Chondrocyte (in vitro differentiated cells): ENCODE measurements around the gene MCM5. TPM values are rescaled to one million over a fixed set of nuclear protein-coding genes. Genes with fewer than 3 reads are reported as not detected.

Source experiments
- DNase-seq: peaks from one replicate; pipeline ENCODE4 v3.0.0; 2021; ENCODE audit warnings: mixed read lengths, low spot score
- H3K27ac Mint-ChIP-seq: one replicate; pipeline ENCODE4 v1.8.0; 2021; ENCODE audit warnings: mild to moderate bottlenecking, moderate library complexity, mixed read lengths; ENCODE audit not compliant: unreplicated experiment
- H3K27me3 Mint-ChIP-seq: 2 replicates; pipeline ENCODE4 v1.8.0; 2021; ENCODE audit warnings: low read depth, mixed read lengths
- H3K36me3 Mint-ChIP-seq: 2 replicates; pipeline ENCODE4 v1.8.0; 2021; ENCODE audit warnings: low read depth, mixed read lengths
- H3K4me1 Mint-ChIP-seq: 2 replicates; pipeline ENCODE4 v1.8.0; 2021; ENCODE audit warnings: low read depth, mild to moderate bottlenecking, mixed read lengths
- H3K4me3 Mint-ChIP-seq: one replicate; pipeline ENCODE4 v1.8.0; 2021; ENCODE audit warnings: mild to moderate bottlenecking, moderate library complexity, mixed read lengths; ENCODE audit not compliant: unreplicated experiment
- H3K9me3 Mint-ChIP-seq: 2 replicates; pipeline ENCODE4 v1.8.0; 2021; ENCODE audit warnings: low read depth, mixed read lengths
- total RNA-seq: library from RNA; stranded (reverse); gene quantifications from 3 replicates; pipeline ENCODE4 v1.2.1, GENCODE V29; 2021
- TF ChIP-seq, protein P1 (sequence below): fragments of 200-600 bp; sonication (generic); IDR thresholded peaks from 2 replicates; pipeline ENCODE4 v1.5.0; 2021; ENCODE audit warnings: antibody characterized with exemption, mild to moderate bottlenecking, moderate library complexity

The MCM5 gene
- total RNA-seq, 1 donor from 2014 or later: 14.4 TPM

DNA sequence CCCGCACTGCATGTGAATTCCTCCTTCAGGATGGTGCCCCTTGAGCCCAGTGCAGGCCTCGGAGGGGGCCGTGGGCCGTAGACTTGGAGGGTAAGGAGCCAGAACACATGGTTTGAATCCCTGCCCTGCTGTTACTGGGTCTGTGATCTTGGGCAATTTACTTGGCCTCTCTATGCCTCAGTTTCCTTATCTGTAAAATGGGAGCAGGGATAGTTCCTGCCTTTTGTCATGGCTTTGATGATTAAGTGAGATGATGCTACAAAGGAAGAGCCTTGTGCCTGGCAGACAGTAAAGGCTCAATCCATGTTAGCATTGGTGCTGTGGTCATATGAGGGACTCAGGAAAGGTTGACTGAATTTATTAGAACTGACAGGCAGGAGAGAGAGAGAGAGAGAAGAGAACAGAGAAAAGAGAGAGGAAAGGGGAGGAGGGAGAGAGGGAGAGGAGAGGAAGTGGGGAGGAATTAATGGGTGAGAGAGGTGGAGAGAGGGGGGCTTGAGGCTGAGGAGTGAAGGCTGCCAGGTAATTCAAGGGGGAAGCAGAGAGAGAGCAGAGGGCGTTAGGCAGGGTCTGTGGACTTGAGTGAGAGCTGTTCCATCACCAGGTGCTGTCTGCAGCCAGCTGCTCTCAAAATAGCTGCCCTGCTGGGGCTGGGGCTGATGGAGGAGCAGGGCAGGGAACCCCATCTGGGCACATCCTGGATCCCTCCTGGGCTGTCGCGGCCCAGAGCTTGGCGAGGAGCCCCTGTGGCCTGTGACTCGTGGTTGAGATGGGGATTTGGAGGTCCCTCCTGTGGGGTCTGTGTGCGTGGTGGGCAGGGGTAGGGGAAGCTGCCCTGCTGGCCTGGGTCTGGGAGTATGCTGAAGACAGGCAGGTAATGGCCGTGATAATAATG is 44.1 kb downstream of the MCM5 start:
- no peak for DNase-seq
- Mint-ChIP-seq H3K27ac (no peak overlapping the region), H3K36me3 (no peaks in the 10 kb centered on the region), H3K4me3 (no peak overlapping the region), H3K27me3 (no peaks in the 10 kb centered on the region), H3K4me1 (peaks cover 26% of the 10 kb centered on the region), H3K9me3 (no peaks in the 10 kb centered on the region)
- TF ChIP-seq, protein P1, sequence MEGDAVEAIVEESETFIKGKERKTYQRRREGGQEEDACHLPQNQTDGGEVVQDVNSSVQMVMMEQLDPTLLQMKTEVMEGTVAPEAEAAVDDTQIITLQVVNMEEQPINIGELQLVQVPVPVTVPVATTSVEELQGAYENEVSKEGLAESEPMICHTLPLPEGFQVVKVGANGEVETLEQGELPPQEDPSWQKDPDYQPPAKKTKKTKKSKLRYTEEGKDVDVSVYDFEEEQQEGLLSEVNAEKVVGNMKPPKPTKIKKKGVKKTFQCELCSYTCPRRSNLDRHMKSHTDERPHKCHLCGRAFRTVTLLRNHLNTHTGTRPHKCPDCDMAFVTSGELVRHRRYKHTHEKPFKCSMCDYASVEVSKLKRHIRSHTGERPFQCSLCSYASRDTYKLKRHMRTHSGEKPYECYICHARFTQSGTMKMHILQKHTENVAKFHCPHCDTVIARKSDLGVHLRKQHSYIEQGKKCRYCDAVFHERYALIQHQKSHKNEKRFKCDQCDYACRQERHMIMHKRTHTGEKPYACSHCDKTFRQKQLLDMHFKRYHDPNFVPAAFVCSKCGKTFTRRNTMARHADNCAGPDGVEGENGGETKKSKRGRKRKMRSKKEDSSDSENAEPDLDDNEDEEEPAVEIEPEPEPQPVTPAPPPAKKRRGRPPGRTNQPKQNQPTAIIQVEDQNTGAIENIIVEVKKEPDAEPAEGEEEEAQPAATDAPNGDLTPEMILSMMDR: no peak

DNA sequence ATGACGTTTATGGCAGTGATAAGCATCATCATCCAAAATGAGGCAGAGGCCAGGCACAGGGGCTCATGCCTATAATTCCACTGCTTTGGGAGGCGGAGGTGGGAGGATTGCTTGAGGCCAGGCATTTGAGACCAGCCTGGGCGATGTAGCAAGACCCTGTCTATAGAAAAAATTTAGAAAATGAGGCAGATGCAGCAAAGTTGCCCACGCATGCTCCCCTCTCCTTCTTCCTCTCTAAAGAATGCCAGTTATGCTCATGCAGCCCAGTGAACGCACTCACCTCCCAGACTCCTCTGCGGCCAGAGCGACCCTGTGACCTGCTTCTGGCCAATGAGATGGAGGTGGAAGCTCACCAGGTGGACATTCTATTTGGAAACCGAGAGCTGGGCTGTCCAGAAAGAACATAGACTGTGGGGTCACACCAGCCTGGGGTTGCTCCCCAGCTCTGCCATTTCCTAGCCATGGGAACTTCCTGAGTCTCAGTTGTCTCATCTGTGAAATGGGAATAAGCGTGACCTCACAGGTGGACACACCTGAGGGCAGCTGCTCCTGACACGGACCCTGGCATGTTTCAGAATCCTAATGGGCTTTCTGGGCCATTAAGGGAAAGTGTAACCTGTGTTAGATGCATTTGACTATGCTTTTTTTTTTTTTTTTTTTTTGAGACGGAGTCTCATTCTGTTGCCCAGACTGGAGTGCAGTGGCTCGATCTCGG is 44.9 kb downstream of the MCM5 start:
- TF ChIP-seq, protein P1: no peak
- H3K27ac Mint-ChIP-seq: no peak overlapping the region
- H3K4me1 Mint-ChIP-seq: peaks cover 26% of the 10 kb centered on the region
- no peak for DNase-seq
- no peaks in the 10 kb centered on the region for H3K9me3 Mint-ChIP-seq
- no peaks in the 10 kb centered on the region for H3K36me3 Mint-ChIP-seq
- H3K27me3 Mint-ChIP-seq: no peaks in the 10 kb centered on the region
- H3K4me3 Mint-ChIP-seq: no peak overlapping the region

DNA sequence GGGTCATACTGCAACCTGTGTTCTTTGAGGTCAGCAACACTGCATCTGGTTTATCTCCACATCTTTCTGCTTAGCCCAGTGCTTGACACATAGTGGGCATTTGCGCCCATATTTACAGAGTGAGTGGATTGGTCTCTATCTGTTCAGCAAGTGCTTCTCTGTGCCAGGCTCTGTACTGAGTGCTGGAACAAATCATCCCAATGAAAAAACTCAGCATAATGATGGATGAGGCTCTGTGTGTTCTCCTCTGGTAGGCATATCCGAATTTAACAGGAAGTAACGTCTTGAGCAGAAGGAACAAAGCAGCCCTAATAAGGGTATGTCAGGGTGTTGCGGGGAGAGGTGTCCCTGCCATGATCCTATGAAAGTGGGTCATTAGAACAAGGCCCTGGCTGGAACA is 46.0 kb downstream of the MCM5 start:
- TF ChIP-seq, protein P1: no peak
- H3K4me3 Mint-ChIP-seq: no peak overlapping the region
- H3K4me1 Mint-ChIP-seq: peaks cover 26% of the 10 kb centered on the region
- no peaks in the 10 kb centered on the region for H3K27me3 Mint-ChIP-seq
- no peak for DNase-seq
- H3K27ac Mint-ChIP-seq: peak overlapping the region; percentile 82
- no peaks in the 10 kb centered on the region for H3K36me3 Mint-ChIP-seq
- no peaks in the 10 kb centered on the region for H3K9me3 Mint-ChIP-seq

DNA sequence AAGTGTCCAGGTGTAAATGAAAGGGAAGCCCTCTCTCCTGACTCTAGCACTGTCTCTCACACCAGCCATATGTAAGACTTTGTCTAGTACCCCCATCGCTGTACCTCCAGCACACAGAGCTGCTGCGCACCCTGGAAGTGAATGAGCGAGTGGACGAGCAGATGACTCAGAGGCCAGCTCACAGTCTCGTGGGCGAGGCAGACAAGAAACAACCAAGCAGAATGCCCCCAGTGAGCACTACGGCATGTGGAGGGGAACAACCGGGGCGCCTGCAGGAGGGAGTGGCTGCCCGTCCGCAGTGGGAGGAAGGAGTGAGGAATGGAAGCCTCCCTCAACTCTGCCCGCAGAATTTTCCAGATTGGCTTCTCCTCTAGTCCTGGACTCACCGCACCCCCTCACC is 46.4 kb downstream of the MCM5 start:
- Mint-ChIP-seq H3K4me3 (no peak overlapping the region), H3K9me3 (no peaks in the 10 kb centered on the region), H3K36me3 (no peaks in the 10 kb centered on the region), H3K27ac (peak overlapping the region; percentile 82), H3K27me3 (no peaks in the 10 kb centered on the region), H3K4me1 (peaks cover 26% of the 10 kb centered on the region)
- TF ChIP-seq, protein P1: no peak
- DNase-seq: no peak

DNA sequence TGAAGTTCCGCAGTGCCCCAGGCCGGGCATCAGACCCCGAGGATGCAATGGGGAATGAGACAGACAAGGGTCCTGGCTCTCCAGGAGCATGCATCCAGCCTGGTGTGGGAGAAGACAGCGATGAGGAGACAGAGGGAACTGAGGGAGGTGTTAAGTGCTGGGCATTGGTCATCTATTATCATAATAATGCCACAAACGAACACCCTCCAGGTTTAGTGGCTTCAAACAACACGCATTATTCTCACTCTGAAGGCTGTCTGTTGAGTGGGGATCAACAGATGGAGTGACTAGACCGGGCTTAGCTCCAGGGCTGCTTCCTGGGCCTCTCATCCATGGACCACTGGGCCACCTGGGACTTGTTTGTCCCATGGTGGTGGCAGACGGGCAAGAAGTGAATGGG is 48.6 kb downstream of the MCM5 start:
- TF ChIP-seq, protein P1: no peak
- no peak for DNase-seq
- no peaks in the 10 kb centered on the region for H3K36me3 Mint-ChIP-seq
- no peak overlapping the region for H3K27ac Mint-ChIP-seq
- H3K9me3 Mint-ChIP-seq: no peaks in the 10 kb centered on the region
- no peak overlapping the region for H3K4me3 Mint-ChIP-seq
- H3K4me1 Mint-ChIP-seq: peaks cover 26% of the 10 kb centered on the region
- H3K27me3 Mint-ChIP-seq: peaks cover 8% of the 10 kb centered on the region
